Astrocyte of the cerebellum (primary cell): ENCODE measurements around the gene PMPCB.

Source experiments
- DNase-seq: peaks from one replicate; pipeline ENCODE4 v3.0.0-alpha.2; 2011; ENCODE audit warnings: low read depth
- H3K4me3 ChIP-seq: 2 replicates; pipeline ENCODE4 v1.5.1; 2011; ENCODE audit warnings: mild to moderate bottlenecking, low read depth, low read length, moderate library complexity
- in situ Hi-C: cut with HindIII; loops from 2 replicates; pipeline ENCODE4 v1.10.0; 2017; ENCODE audit warnings: low sequenced_read_pairs
- TF ChIP-seq, protein P1 (sequence below): IDR thresholded peaks from 2 replicates; pipeline ENCODE4 v1.5.1; 2012; ENCODE audit warnings: low read length, low read depth, moderate library complexity, mild to moderate bottlenecking; ENCODE audit errors: missing control alignments

Gene PMPCB

GRCh38 chr7:103343758-103344452 lies 46.7 kb downstream of the PMPCB start:
- DNase-seq: no peak
- in situ Hi-C loops: loop anchor here (5.0 kb wide), 1 partner anchor 37 kb away; no protein-coding TSS in a partner anchor
- TF ChIP-seq, protein P1, sequence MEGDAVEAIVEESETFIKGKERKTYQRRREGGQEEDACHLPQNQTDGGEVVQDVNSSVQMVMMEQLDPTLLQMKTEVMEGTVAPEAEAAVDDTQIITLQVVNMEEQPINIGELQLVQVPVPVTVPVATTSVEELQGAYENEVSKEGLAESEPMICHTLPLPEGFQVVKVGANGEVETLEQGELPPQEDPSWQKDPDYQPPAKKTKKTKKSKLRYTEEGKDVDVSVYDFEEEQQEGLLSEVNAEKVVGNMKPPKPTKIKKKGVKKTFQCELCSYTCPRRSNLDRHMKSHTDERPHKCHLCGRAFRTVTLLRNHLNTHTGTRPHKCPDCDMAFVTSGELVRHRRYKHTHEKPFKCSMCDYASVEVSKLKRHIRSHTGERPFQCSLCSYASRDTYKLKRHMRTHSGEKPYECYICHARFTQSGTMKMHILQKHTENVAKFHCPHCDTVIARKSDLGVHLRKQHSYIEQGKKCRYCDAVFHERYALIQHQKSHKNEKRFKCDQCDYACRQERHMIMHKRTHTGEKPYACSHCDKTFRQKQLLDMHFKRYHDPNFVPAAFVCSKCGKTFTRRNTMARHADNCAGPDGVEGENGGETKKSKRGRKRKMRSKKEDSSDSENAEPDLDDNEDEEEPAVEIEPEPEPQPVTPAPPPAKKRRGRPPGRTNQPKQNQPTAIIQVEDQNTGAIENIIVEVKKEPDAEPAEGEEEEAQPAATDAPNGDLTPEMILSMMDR: no peak
- H3K4me3 ChIP-seq: peak overlapping the region; percentile 81

DNA sequence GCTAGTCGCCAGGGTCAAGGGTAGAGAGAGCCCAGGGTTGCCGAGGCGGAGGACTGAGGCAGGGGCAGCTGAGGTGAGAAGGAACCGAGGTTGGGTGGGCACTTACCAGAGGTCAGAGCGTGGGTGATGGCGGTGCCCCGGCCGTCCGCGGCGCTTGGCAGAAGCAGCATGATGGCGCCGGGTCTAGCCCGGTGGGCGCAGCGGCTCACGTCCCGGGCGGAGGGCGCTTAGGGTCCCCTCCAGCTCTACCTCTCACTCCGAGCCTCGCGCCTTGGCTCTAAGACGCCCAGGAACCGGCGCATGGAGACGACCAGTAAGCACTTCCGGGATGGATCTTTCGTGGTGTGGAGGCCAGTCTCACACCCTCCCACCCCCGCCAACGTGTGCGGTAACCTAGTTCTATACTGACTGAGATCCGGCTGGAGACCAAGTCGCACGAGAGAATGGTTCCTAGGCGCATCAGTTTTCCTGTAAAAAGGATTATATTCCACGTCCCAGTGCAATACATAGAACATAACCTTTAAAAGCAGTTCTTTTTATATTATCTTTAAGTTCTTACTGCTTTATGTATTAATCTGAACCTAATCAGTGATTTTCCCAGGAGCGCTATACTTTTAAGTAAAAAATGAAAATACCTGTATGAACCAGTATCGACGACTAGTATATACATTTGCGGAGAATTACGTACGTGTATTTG lies 47.4 kb downstream of the PMPCB start, which contains the start of gene DNAJC2:
DNAJC2 (minus strand) TSS at position 315 of the 697 bp plus-strand sequence; CDS start at position 170, 145 bp downstream.
- H3K4me3 ChIP-seq: peak within 1 kb of the TSS; percentile 81
- TF ChIP-seq, protein P1: no peak
- peak; percentile 86 for DNase-seq
- in situ Hi-C loops: loop anchor here (5.0 kb wide), 1 partner anchor 37 kb away; no protein-coding TSS in a partner anchor

GRCh38 chr7:103346396-103346795 lies 49.2 kb downstream of the PMPCB start:
- no peak for DNase-seq
- no peak overlapping the region for H3K4me3 ChIP-seq
- TF ChIP-seq, protein P1: no peak
- in situ Hi-C loops: no loop called here

- H3K4me3 ChIP-seq: peak within 1 kb of the TSS; percentile 95
- TF ChIP-seq, protein P1: no peak
- peak; percentile 85 for DNase-seq
- in situ Hi-C loops: no loop called here
Measured at GRCh38 chr7:103347507-103348267, 50.5 kb downstream of the PMPCB start, which contains the start of gene PSMC2. PSMC2 (plus strand) TSS chr7:103347643; CDS start chr7:103347712, 69 bp downstream.

- in situ Hi-C loops: no loop called here
- H3K4me3 ChIP-seq: peak overlapping the region; percentile 95
- DNase-seq: no peak
- TF ChIP-seq, protein P1: no peak
Measured at GRCh38 chr7:103348452-103348851, 51.2 kb downstream of the PMPCB start.

DNA sequence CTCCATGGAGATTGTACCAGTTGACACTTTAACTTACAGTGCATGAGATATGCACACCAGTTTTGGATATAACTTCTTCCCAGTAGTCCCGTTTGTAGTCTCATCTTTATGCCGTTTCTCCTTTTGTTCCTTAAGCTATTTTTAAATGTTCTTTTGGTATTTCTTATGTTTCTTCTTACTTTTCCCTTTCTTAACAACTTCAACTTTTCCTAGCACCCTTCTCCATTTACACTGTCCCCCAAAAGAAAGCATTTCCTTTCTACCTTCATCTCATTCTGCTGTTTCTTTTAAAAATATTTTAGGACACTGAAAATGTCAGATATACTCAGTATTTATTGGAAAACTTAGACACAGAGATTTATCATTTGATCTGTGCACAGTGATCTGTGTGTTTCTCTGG lies 51.7 kb downstream of the PMPCB start:
- H3K4me3 ChIP-seq: peak overlapping the region; percentile 95
- DNase-seq: no peak
- TF ChIP-seq, protein P1: no peak
- in situ Hi-C loops: no loop called here
